H7 (cell line): ENCODE measurements around the gene ANO2. TPM values are rescaled to one million over a fixed set of nuclear protein-coding genes. Genes with fewer than 3 reads are reported as not detected.
A peak's percentile ranks its signal among the peaks of the same experiment; 100 is the strongest.
"Not testable (repeated sequence)": the region's sequence is repeated elsewhere in the genome, so short reads cannot be mapped to it uniquely, and the experiment has no call there.

Experiments
- DNase-seq: peaks from one replicate; pipeline ENCODE4 v3.0.0; 2012
- H3K27me3 ChIP-seq: 2 replicates; pipeline ENCODE4 v1.6.0; 2011; ENCODE audit warnings: mild to moderate bottlenecking, low read length; ENCODE audit not compliant: control insufficient read depth, insufficient read depth
- H3K36me3 ChIP-seq: replicated peaks from 2 replicates; pipeline ENCODE4 v1.5.1; 2011; ENCODE audit warnings: low read length; ENCODE audit not compliant: control insufficient read depth, insufficient read depth
- H3K4me3 ChIP-seq: 2 replicates; pipeline ENCODE4 v1.5.1; 2011; ENCODE audit warnings: low read depth, mild to moderate bottlenecking, control low read depth, low read length, moderate library complexity; ENCODE audit not compliant: insufficient read depth
- total RNA-seq: library from RNA; depleted of rRNA; stranded (reverse); fragments of >200 nt; shearing (Covaris generic); gene quantifications from 2 replicates; pipeline ENCODE4 v1.2.3, GENCODE V29; 2014

ANO2 gene
- total RNA-seq, 1 experiment from 2014 or later, result 0.76 TPM

- Histone ChIP-seq H3K4me3 (no peak overlapping the region), H3K27me3 (no peaks in the 10 kb centered on the region; the same call in 1 of the 2 replicates), H3K36me3 (no peaks in the 10 kb centered on the region)
- DNase-seq, result no peak
These were observed 45.0 kb downstream of the ANO2 start for GRCh38 chr12:5900076-5900475.

GRCh38 chr12:5899675-5900074 is 45.4 kb downstream of the ANO2 start:
- Histone ChIP-seq H3K36me3 (no peaks in the 10 kb centered on the region), H3K4me3 (no peak overlapping the region), H3K27me3 (no peaks in the 10 kb centered on the region; the same call in 1 of the 2 replicates)
- DNase-seq, result no peak

GRCh38 chr12:5898874-5899273 is 46.2 kb downstream of the ANO2 start:
- Histone ChIP-seq H3K4me3 (no peak overlapping the region), H3K36me3 (no peaks in the 10 kb centered on the region), H3K27me3 (no peaks in the 10 kb centered on the region; the same call in 1 of the 2 replicates)
- peak; percentile 74 for DNase-seq

GRCh38 chr12:5889381-5890047 is 55.5 kb downstream of the ANO2 start:
- Histone ChIP-seq H3K4me3 (no peak overlapping the region), H3K27me3 (no peaks in the 10 kb centered on the region), H3K36me3 (no peaks in the 10 kb centered on the region)
- peak; percentile 56 for DNase-seq

- no peak overlapping the region for H3K4me3 ChIP-seq
- H3K36me3 ChIP-seq, result no peaks in the 10 kb centered on the region
- DNase-seq, result no peak
- no peaks in the 10 kb centered on the region for H3K27me3 ChIP-seq
These were observed 56.2 kb downstream of the ANO2 start for GRCh38 chr12:5888816-5889315.

GRCh38 chr12:5887819-5888218 is 57.2 kb downstream of the ANO2 start:
- H3K27me3 ChIP-seq, H3K36me3 ChIP-seq, DNase-seq, H3K4me3 ChIP-seq: not testable (repeated sequence)

GRCh38 chr12:5884866-5885265 is 60.2 kb downstream of the ANO2 start:
- Histone ChIP-seq H3K4me3 (no peak overlapping the region), H3K27me3 (no peaks in the 10 kb centered on the region), H3K36me3 (no peaks in the 10 kb centered on the region)
- no peak for DNase-seq

- Histone ChIP-seq H3K4me3 (no peak overlapping the region), H3K36me3 (no peaks in the 10 kb centered on the region), H3K27me3 (no peaks in the 10 kb centered on the region)
- DNase-seq, result no peak
These were observed 60.8 kb downstream of the ANO2 start for GRCh38 chr12:5884285-5884684.

GRCh38 chr12:5882511-5883190 is 62.4 kb downstream of the ANO2 start:
- H3K4me3 ChIP-seq, result no peak overlapping the region
- no peaks in the 10 kb centered on the region for H3K27me3 ChIP-seq
- H3K36me3 ChIP-seq, result no peaks in the 10 kb centered on the region
- no peak for DNase-seq

- H3K36me3 ChIP-seq, result no peaks in the 10 kb centered on the region
- DNase-seq, result no peak
- no peak overlapping the region for H3K4me3 ChIP-seq
- no peaks in the 10 kb centered on the region for H3K27me3 ChIP-seq
These were observed 63.4 kb downstream of the ANO2 start for GRCh38 chr12:5881666-5882065.

GRCh38 chr12:5881101-5881606 is 63.9 kb downstream of the ANO2 start:
- H3K36me3 ChIP-seq, result no peaks in the 10 kb centered on the region
- no peaks in the 10 kb centered on the region for H3K27me3 ChIP-seq
- no peak for DNase-seq
- no peak overlapping the region for H3K4me3 ChIP-seq

- H3K4me3 ChIP-seq, result no peak overlapping the region
- no peaks in the 10 kb centered on the region for H3K36me3 ChIP-seq
- H3K27me3 ChIP-seq, result no peaks in the 10 kb centered on the region
- no peak for DNase-seq
These were observed 69.2 kb downstream of the ANO2 start for GRCh38 chr12:5875851-5876250.

GRCh38 chr12:5874514-5874913 is 70.5 kb downstream of the ANO2 start:
- Histone ChIP-seq H3K4me3 (no peak overlapping the region), H3K36me3 (no peaks in the 10 kb centered on the region), H3K27me3 (no peaks in the 10 kb centered on the region)
- no peak for DNase-seq

GRCh38 chr12:5873281-5873919 is 71.7 kb downstream of the ANO2 start:
- Histone ChIP-seq H3K27me3 (no peaks in the 10 kb centered on the region), H3K36me3 (no peaks in the 10 kb centered on the region), H3K4me3 (no peak overlapping the region)
- DNase-seq, result peak; percentile 33

GRCh38 chr12:5872745-5873144 is 72.3 kb downstream of the ANO2 start:
- no peak for DNase-seq
- Histone ChIP-seq H3K27me3 (no peaks in the 10 kb centered on the region), H3K36me3 (no peaks in the 10 kb centered on the region), H3K4me3 (no peak overlapping the region)
